Kidney (tissue), 14 donors: ENCODE results near the gene AADAC. TPM values are rescaled to one million over a fixed set of nuclear protein-coding genes. Genes with fewer than 3 reads are reported as not detected.
A peak's percentile ranks its signal among the peaks of the same experiment; 100 is the strongest.

Experiments used
- DNase-seq, 5 donors: peaks; one replicate each; pipeline ENCODE4 v3.0.0-alpha.2; 2013 to 2020
- FAIRE-seq: peaks from 2 replicates; lab custom pipeline; 2012; peaks lifted over from hg19 to GRCh38; lab: Jason Lieb, UNC
- H3K27ac ChIP-seq, 2 donors: one replicate each; pipeline ENCODE4 v1.7.0; 2013; ENCODE audit warnings: low read depth in 2 of 2, low read length in 2 of 2, inconsistent platforms in 1 of 2
- H3K27me3 ChIP-seq: one replicate; pipeline ENCODE4 v1.7.1; 2013; ENCODE audit warnings: low read length, inconsistent platforms; ENCODE audit not compliant: control insufficient read depth, insufficient read depth
- H3K36me3 ChIP-seq, 3 donors: one replicate each; pipeline versions ENCODE4 v1.7.0 to v1.7.1; 2013; ENCODE audit warnings: low read length in 3 of 3, control low read depth in 1 of 3, inconsistent platforms in 1 of 3; ENCODE audit not compliant: insufficient read depth in 3 of 3, control insufficient read depth in 2 of 3
- H3K4me1 ChIP-seq, 3 donors: one replicate each; pipeline versions ENCODE4 v1.7.0 to v1.7.1; 2013; ENCODE audit warnings: low read length in 3 of 3, inconsistent platforms in 1 of 3, low read depth in 1 of 3; ENCODE audit not compliant: control insufficient read depth in 2 of 3, insufficient read depth in 2 of 3
- H3K4me3 ChIP-seq, 3 donors: one replicate each; pipeline versions ENCODE4 v1.7.0 to v1.8.1; 2013; ENCODE audit warnings: low read length in 3 of 3, control low read depth in 1 of 3, inconsistent platforms in 1 of 3
- H3K9ac ChIP-seq, 3 donors: one replicate each; pipeline versions ENCODE4 v1.7.0 to v1.7.1; 2013; ENCODE audit warnings: low read length in 3 of 3, control low read depth in 1 of 3, inconsistent platforms in 1 of 3
- H3K9me3 ChIP-seq, 3 donors: one replicate each; pipeline versions ENCODE4 v1.7.0 to v1.7.1; 2013; ENCODE audit warnings: low read length in 3 of 3, control low read depth in 1 of 3, inconsistent platforms in 1 of 3; ENCODE audit not compliant: control insufficient read depth in 2 of 3, insufficient read depth in 1 of 3
- intact Hi-C: fragments of 100-400 bp; cut with DNase I; formaldehyde crosslinking; loops from one replicate; pipeline ENCODE4 v1.11.1; 2022
- polyA plus RNA-seq: library from polyadenylated mRNA; stranded (reverse); fragments of 350-450 nt; fragmentation: Illumina TruSeq; extraction: RNeasy Lipid Tissue Mini Kit (QIAGEN cat#74804); gene quantifications from one replicate; pipeline ENCODE4 v1.2.3, GENCODE V29; 2014; ENCODE audit warnings: low read depth, low replicate concordance; ENCODE audit not compliant: insufficient read depth
- total RNA-seq: library from RNA; stranded (reverse); fragmentation: NEBNext Ultra II Directional; extraction: Animal tissue kit (Norgen Biotek cat#: 25700); gene quantifications from one replicate; pipeline ENCODE4 v1.2.1, GENCODE V29; 2021
- TF ChIP-seq, protein P1 (sequence below): IDR thresholded peaks from 3 replicates; pipeline ENCODE4 v1.5.1; 2012; ENCODE audit warnings: mild to moderate bottlenecking, moderate library complexity, borderline replicate concordance; ENCODE audit not compliant: insufficient read depth; ENCODE audit errors: extremely low read depth
- donor health status: control.
- donor health status: control.
- donor health status: control.
- donor health status: control.
- donor health status: control.
- donor health status: DM: yes; HTN: yes; CAD: no.
- donor health status: Normal renal cell carcinoma (clear cell type).

Gene AADAC
- total and polyA plus RNA-seq, 2 donors from 2014 or later, result not detected

- TF ChIP-seq, protein P1, sequence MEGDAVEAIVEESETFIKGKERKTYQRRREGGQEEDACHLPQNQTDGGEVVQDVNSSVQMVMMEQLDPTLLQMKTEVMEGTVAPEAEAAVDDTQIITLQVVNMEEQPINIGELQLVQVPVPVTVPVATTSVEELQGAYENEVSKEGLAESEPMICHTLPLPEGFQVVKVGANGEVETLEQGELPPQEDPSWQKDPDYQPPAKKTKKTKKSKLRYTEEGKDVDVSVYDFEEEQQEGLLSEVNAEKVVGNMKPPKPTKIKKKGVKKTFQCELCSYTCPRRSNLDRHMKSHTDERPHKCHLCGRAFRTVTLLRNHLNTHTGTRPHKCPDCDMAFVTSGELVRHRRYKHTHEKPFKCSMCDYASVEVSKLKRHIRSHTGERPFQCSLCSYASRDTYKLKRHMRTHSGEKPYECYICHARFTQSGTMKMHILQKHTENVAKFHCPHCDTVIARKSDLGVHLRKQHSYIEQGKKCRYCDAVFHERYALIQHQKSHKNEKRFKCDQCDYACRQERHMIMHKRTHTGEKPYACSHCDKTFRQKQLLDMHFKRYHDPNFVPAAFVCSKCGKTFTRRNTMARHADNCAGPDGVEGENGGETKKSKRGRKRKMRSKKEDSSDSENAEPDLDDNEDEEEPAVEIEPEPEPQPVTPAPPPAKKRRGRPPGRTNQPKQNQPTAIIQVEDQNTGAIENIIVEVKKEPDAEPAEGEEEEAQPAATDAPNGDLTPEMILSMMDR, result no peak
- H3K36me3 ChIP-seq, result no peaks in the 10 kb centered on the region
- intact Hi-C loops, result no loop called here
- H3K4me1 ChIP-seq, result peaks cover 0 to 3% (median 0%) of the 10 kb centered on the region in 3 donors
- no peak for FAIRE-seq
- DNase-seq, result peak in 1 of 5 donors; percentile 26
- no peaks in the 10 kb centered on the region for H3K9me3 ChIP-seq
- no peak overlapping the region for H3K9ac ChIP-seq
- H3K4me3 ChIP-seq, result no peak overlapping the region
- H3K27me3 ChIP-seq, result no peaks in the 10 kb centered on the region
- H3K27ac ChIP-seq, result no peak overlapping the region
Measured at GRCh38 chr3:151864423-151865101, 50.6 kb downstream of the AADAC start.

GRCh38 chr3:151866711-151867410 is 52.9 kb downstream of the AADAC start:
- TF ChIP-seq, protein P1, result no peak
- FAIRE-seq, result no peak
- Histone ChIP-seq H3K36me3 (no peaks in the 10 kb centered on the region), H3K27ac (no peak overlapping the region), H3K27me3 (no peaks in the 10 kb centered on the region), H3K4me3 (no peak overlapping the region), H3K9ac (no peak overlapping the region), H3K4me1 (no peaks in the 10 kb centered on the region), H3K9me3 (no peaks in the 10 kb centered on the region)
- DNase-seq, result peak in 2 of 5 donors; percentile 34 to 70
- intact Hi-C loops, result no loop called here

DNA sequence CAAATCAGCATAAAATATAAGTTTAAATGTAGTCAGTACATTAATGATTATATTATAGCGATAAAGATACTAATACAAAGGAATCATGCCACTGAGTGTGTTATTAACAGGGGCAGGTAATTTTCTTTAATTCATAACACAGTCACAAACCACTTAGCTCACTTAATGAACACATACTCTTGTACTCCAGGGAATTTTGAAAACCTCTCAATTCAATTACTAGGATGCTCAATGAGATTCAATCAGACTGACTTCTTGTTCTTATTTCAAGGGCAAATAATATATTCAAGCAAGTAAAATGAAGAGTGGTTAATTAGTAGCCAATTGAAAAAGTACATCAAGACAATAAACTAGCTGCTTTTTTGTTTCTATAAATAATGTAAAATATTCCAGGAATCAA is 53.8 kb downstream of the AADAC start:
- FAIRE-seq (no peak), DNase-seq (no peak)
- Histone ChIP-seq H3K9me3 (no peaks in the 10 kb centered on the region), H3K4me3 (no peak overlapping the region), H3K27me3 (no peaks in the 10 kb centered on the region), H3K9ac (no peak overlapping the region), H3K4me1 (no peaks in the 10 kb centered on the region), H3K36me3 (no peaks in the 10 kb centered on the region), H3K27ac (no peak overlapping the region)
- TF ChIP-seq, protein P1, result no peak
- intact Hi-C loops, result no loop called here
